HUES48 (cell line): ENCODE measurements around the gene PXMP4.
"Not testable (repeated sequence)": the region's sequence is repeated elsewhere in the genome, so short reads cannot be mapped to it uniquely, and the experiment has no call there.

Experiments used
- H3K27ac ChIP-seq: one replicate; pipeline ENCODE4 v1.7.0; 2013; ENCODE audit warnings: low read depth, low read length, inconsistent platforms
- H3K27me3 ChIP-seq: 2 replicates; pipeline ENCODE4 v1.6.1; 2013; ENCODE audit warnings: mild to moderate bottlenecking, low read length; ENCODE audit not compliant: control insufficient read depth, insufficient read depth
- H3K36me3 ChIP-seq: 2 replicates; pipeline ENCODE4 v1.6.1; 2013; ENCODE audit warnings: low read length; ENCODE audit not compliant: control insufficient read depth, insufficient read depth
- H3K4me1 ChIP-seq: 2 replicates; pipeline ENCODE4 v1.6.1; 2013; ENCODE audit warnings: mild to moderate bottlenecking, low read length; ENCODE audit not compliant: control insufficient read depth, insufficient read depth
- H3K4me3 ChIP-seq: 2 replicates; pipeline ENCODE4 v1.5.1; 2013; ENCODE audit warnings: mild to moderate bottlenecking, low read depth, low read length
- H3K9ac ChIP-seq: 2 replicates; pipeline ENCODE4 v1.6.1; 2013; ENCODE audit warnings: mild to moderate bottlenecking, low read depth, low read length, moderate library complexity
- H3K9me3 ChIP-seq: 2 replicates; pipeline ENCODE4 v1.6.1; 2013; ENCODE audit warnings: low read length; ENCODE audit not compliant: control insufficient read depth, insufficient read depth

PXMP4 gene

GRCh38 chr20:33719989-33720709, at the start of gene PXMP4:
Gene PXMP4, minus strand, starts transcription at chr20:33720310. Its CDS starts 103 bp downstream, at chr20:33720207.
- Histone ChIP-seq H3K9me3 (no peaks in the 10 kb centered on the region), H3K36me3 (no peaks in the 10 kb centered on the region), H3K9ac (no peak within 1 kb of the TSS), H3K4me1 (no peaks in the 10 kb centered on the region), H3K27ac (no peak within 1 kb of the TSS), H3K27me3 (no peaks in the 10 kb centered on the region), H3K4me3 (peak within 1 kb of the TSS; percentile 79)

- no peak overlapping the region for H3K4me3 ChIP-seq
- no peaks in the 10 kb centered on the region for H3K9me3 ChIP-seq
- H3K36me3 ChIP-seq: peaks cover 8% of the 10 kb centered on the region; the same call in 1 of the 2 replicates
- no peaks in the 10 kb centered on the region for H3K27me3 ChIP-seq
- H3K4me1 ChIP-seq: no peaks in the 10 kb centered on the region
- H3K27ac ChIP-seq: no peak overlapping the region
- H3K9ac ChIP-seq: no peak overlapping the region
These were observed 48.9 kb upstream of the PXMP4 start for GRCh38 chr20:33769043-33769442.

GRCh38 chr20:33767777-33768138, 47.6 kb upstream of the PXMP4 start:
- Histone ChIP-seq H3K9ac (no peak overlapping the region), H3K36me3 (peaks cover 8% of the 10 kb centered on the region; the same call in 1 of the 2 replicates), H3K27me3 (no peaks in the 10 kb centered on the region), H3K4me3 (no peak overlapping the region), H3K4me1 (no peaks in the 10 kb centered on the region), H3K27ac (no peak overlapping the region), H3K9me3 (no peaks in the 10 kb centered on the region)

GRCh38 chr20:33766686-33767085, 46.6 kb upstream of the PXMP4 start:
- Histone ChIP-seq H3K4me1 (no peaks in the 10 kb centered on the region), H3K9ac (no peak overlapping the region), H3K27ac (no peak overlapping the region), H3K4me3 (no peak overlapping the region), H3K9me3 (no peaks in the 10 kb centered on the region), H3K27me3 (no peaks in the 10 kb centered on the region), H3K36me3 (peaks cover 8% of the 10 kb centered on the region; the same call in 1 of the 2 replicates)

GRCh38 chr20:33765592-33765991, 45.5 kb upstream of the PXMP4 start:
- Histone ChIP-seq H3K9ac (no peak overlapping the region), H3K4me1 (no peaks in the 10 kb centered on the region), H3K4me3 (no peak overlapping the region), H3K36me3 (peaks cover 8% of the 10 kb centered on the region; the same call in 1 of the 2 replicates), H3K9me3 (no peaks in the 10 kb centered on the region), H3K27ac (no peak overlapping the region), H3K27me3 (no peaks in the 10 kb centered on the region)

GRCh38 chr20:33765099-33765498, 45.0 kb upstream of the PXMP4 start:
- H3K27ac ChIP-seq: no peak overlapping the region
- H3K4me1 ChIP-seq: no peaks in the 10 kb centered on the region
- no peaks in the 10 kb centered on the region for H3K27me3 ChIP-seq
- H3K9me3 ChIP-seq: no peaks in the 10 kb centered on the region
- no peak overlapping the region for H3K9ac ChIP-seq
- no peak overlapping the region for H3K4me3 ChIP-seq
- 0 out of 2 replicates have a peak, but pooled peaks cover 8% of the 10 kb centered on the region for H3K36me3 ChIP-seq

- Histone ChIP-seq H3K9me3 (no peaks in the 10 kb centered on the region), H3K27ac (no peak overlapping the region), H3K4me1 (no peaks in the 10 kb centered on the region), H3K9ac (no peak overlapping the region), H3K36me3 (no peaks in the 10 kb centered on the region), H3K27me3 (no peaks in the 10 kb centered on the region), H3K4me3 (no peak overlapping the region)
These were observed 41.7 kb upstream of the PXMP4 start for GRCh38 chr20:33761698-33762250.

- H3K27me3 ChIP-seq: no peaks in the 10 kb centered on the region
- peaks cover 5% of the 10 kb centered on the region for H3K36me3 ChIP-seq
- no peak overlapping the region for H3K4me3 ChIP-seq
- peaks cover 8% of the 10 kb centered on the region for H3K4me1 ChIP-seq
- no peak overlapping the region for H3K27ac ChIP-seq
- H3K9ac ChIP-seq: no peak overlapping the region
- no peaks in the 10 kb centered on the region for H3K9me3 ChIP-seq
These were observed 37.3 kb upstream of the PXMP4 start for GRCh38 chr20:33757458-33757857.

GRCh38 chr20:33757046-33757445, 36.9 kb upstream of the PXMP4 start:
- Histone ChIP-seq H3K27ac (no peak overlapping the region), H3K27me3 (no peaks in the 10 kb centered on the region), H3K4me3 (no peak overlapping the region)

GRCh38 chr20:33755936-33756490, 35.9 kb upstream of the PXMP4 start:
- not testable (repeated sequence) for H3K9ac ChIP-seq, H3K27me3 ChIP-seq, H3K4me3 ChIP-seq, H3K4me1 ChIP-seq, H3K9me3 ChIP-seq, H3K36me3 ChIP-seq
- peak overlapping the region; percentile 25 for H3K27ac ChIP-seq

More at GRCh38 chr20:33757046-33757445, 36.9 kb upstream of the PXMP4 start:
- no peaks in the 10 kb centered on the region for H3K9me3 ChIP-seq
- peaks cover 8% of the 10 kb centered on the region for H3K4me1 ChIP-seq
- peaks cover 5% of the 10 kb centered on the region for H3K36me3 ChIP-seq
- H3K9ac ChIP-seq: no peak overlapping the region

GRCh38 chr20:33753763-33754162, 33.7 kb upstream of the PXMP4 start:
- no peak overlapping the region for H3K4me3 ChIP-seq
- no peaks in the 10 kb centered on the region for H3K9me3 ChIP-seq
- H3K27me3 ChIP-seq: no peaks in the 10 kb centered on the region
- H3K27ac ChIP-seq: no peak overlapping the region
- peaks cover 5% of the 10 kb centered on the region for H3K36me3 ChIP-seq
- H3K9ac ChIP-seq: no peak overlapping the region
- H3K4me1 ChIP-seq: peaks cover 8% of the 10 kb centered on the region
